Activated CD4-positive, alpha-beta T cell treated with anti-CD3 and anti-CD28 coated beads, Interleukin-10, Interleukin-2, amounts not matched to agents 100 ng/mL and 50 ng/mL, durations not matched to agents 16 hours and 8 hours (primary cell): ENCODE measurements around the gene CANT1.
"Not testable (repeated sequence)": the region's sequence is repeated elsewhere in the genome, so short reads cannot be mapped to it uniquely, and the experiment has no call there.

Source experiments
- DNase-seq: peaks from one replicate; pipeline ENCODE4 v3.0.0-alpha.2; 2020

CANT1 gene

DNA sequence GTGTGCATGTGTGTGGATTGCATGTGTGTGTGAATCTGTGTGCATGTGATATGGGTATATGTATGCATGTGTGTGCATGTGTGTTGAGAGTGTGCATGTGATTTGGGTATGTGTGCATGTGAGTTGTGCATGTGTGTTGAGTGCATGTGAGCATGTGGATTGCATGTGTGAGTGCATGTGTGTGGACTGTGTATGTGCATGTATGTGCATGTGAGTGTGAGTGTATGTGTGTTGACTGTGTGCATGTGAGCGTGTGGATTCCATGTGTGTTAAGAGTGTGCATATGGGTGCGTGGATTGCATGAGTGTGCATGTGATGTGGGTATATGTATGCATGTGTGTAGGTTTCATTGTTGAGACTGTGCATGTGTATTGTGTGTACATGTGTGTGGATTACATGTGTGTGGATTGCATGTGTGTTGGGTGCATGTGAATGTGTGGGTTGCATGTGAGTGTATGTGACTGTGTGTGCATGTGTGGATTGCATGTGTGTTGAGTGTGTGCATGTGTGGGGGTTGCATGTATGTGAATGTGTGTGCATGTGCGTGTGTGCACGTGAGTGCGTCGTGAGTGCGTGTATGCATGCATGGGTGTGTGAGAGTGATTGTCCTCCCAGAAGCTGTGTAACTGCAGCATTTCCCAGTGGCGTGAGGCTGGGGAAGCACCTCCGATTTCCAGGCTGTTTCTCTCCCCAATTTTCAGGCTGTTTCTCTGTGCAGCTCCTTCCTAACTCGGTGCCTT is 33.8 kb upstream of the CANT1 start:
- no peak for DNase-seq

DNA sequence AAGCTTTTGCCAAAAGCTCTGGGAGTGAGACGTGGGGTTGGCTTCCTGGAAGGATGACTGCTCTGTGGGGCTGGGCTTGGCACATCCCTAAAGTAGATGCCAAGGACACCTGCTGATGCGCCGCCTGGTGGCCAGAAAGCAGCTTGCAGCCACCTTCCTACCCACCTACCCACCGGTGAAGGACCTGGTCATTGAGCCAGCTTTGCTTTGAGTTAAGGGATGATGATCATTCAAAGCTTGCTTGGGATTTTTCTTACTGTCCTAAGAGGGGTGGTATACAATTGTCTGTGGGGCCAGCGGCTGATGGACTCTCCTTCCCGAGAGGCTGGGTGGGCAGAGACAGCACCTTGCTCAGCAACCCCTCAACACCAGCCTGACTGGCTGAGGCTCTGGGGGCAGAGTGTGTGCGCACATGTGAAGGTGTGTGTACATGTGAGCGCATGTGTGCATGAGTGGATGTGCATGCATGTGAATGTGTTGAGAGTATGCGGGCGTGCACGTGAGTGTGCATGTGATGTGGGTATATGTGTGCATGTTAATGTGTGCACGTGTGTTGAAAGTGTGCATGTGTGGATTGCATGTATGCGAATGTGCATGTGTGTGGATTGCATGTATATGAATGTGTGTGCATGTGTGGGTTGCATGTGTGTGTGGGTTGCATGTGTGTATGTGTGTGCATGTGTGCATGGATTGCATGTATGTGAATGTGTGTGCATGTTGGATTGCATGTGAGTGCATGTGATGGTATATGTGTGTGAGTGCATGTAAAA is 33.0 kb upstream of the CANT1 start:
- DNase-seq = peak; percentile 40

DNA sequence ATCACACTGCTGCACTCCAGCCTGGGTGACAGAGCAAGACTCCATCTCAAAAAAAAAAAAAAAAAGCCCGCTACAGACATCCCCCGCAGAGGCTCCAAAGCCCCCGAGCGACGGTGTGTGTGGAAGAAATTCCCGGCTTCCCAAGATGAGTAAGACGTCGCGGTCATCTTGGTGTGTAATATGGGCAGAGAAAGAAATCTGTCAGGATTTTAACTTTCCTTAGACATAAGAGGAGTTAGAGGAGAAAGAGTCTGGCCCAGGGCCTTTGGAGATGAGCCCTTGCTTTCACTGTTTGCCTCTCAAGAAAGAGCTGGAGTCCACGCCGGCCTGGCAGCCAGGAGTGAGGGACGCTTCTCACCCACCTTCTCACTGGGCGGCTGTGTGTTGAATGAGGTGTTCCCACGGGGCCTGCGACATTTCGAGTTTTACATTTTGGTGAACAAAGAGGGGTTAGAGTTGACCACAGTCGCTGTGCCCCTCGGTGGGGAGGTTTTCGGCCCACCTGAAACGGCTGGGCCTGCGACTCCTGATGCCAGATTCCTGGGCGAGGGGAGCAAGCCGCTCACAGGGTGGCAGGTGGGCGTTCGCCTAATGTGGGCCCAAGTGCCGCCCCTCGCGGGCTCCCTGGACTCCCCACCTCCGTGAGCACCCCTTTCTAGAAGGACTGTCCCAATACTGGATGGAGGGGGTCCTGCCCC is 32.3 kb upstream of the CANT1 start:
- no peak for DNase-seq

DNA sequence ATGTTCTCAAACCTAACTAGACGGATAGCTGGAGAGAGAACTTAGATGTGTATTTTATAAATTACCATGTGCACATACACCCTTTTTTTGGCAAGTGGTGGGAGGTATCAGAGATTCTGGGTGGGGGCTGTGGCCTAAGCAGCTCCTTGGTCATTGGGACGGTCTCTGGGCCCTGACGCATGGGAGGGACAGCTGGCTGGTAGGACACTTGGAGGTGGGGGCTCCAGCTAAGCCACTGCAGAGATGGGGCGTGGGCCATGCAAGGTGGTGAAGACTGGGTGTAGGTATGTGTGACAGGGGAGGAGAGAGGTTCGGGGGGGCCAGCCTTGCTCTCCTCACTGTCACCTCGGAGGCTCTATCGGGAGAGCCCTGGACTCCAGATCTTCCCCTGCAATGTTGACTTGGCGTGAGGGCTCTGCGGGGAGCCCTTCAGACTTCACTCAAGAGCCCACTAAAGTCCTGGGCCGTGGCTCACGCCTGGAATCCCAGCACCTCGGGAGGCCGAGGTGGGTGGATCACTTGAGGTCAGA is 31.5 kb upstream of the CANT1 start:
- DNase-seq = no peak

DNA sequence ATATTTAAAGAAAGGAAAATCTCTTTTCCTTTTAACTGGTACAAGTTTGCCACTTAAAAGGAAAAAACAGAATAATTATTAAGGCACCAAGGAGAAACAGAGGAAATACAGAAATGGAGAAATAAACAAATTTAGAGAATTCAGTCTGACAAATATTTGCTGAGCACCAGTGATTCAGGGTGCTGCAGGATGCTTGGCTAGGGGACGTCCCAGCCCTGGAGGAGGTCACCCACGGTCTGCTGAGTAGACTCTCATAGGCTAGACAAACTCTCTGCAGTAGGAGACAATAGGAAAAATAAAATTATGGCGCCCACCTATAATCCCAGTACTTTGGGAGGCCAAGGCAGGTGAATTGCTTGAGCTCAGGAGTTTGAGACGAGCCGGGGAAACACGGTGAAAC is 30.3 kb upstream of the CANT1 start:
- DNase-seq = no peak

DNA sequence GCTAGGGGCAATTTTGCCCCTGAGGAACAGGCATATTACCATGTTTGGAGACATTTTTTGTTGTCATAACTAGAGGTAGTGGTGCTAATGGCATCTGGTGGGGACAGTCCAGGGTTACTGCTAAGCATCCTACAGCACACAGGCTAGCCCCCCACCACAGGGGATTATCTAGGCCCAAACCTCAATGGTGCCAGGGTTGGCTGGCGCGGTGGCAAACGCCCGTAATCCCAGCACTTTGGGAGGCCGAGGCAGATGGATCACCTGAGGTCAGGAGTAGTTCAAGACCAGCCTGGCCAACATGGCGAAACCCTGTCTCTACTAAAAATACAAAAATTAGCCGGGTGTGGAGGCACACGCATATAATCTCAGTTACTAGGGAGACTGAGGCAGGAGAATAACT is 29.6 kb upstream of the CANT1 start:
- DNase-seq = no peak

DNA sequence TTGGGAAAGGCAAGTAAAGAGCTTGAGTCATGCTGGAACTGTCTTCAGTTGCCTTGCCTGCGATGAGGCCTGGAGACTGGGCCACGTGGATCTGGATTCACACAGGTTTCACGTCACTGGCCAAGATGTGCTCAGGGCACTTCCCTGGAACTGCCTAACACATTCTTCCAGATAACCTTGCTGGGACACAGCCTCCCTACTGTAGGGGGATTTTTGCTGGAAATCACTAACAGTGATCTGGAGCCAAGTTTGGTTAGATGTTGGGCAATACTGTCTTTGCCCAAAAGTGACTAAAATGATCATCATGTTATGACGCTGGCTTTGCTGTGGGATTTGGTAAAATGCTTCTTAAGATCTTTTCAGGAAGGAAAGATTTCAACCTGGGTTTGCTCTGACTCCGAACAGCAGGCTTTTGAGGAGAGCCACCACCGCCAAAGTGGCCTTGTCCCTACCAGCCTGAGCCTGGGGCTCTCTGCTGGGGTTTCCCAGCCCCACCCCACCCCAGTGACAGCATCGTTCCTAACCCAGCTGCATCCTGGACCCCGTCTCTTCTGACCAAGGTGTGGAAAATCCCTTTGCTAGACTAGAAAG is 29.1 kb upstream of the CANT1 start:
- DNase-seq = peak; percentile 8

DNA sequence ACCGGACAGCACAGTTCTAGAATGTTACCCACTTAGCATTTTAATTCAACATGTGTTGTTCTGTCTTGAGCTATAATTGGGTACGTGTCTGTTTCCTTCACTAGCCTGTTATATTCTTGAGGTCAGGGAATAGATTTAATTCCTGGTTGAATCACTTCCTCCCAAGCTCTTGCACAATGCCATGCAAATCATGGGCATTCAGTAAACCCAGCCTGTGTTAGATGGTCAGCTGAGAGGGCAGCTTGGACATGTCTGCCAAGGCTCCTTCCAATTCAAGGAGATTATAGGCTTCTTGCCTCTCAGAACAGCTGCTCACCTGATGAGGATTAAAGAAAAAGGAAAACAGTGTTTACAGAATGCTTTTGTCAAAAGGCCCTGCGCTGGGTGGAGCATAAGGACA is 27.0 kb upstream of the CANT1 start:
- no peak for DNase-seq

DNA sequence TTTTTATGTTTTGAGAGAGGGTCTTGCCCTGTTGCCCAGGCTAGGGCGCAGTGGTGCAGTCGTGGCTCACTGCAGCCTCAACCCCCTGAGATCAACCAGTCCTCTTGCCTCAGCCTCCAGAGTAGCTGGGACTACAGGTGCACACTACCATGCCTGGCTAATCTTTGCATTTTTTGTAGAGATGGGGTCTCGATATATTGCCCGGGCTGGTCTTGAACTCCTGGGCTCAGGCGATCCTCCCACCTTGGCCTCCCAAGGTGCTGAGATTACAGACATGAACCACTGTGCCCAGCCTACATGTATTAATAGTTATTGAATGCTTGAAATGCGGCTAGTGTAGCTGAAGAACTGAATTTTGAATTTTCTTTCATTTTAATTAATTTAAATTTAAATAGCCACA is 26.6 kb upstream of the CANT1 start:
- no peak for DNase-seq

DNA sequence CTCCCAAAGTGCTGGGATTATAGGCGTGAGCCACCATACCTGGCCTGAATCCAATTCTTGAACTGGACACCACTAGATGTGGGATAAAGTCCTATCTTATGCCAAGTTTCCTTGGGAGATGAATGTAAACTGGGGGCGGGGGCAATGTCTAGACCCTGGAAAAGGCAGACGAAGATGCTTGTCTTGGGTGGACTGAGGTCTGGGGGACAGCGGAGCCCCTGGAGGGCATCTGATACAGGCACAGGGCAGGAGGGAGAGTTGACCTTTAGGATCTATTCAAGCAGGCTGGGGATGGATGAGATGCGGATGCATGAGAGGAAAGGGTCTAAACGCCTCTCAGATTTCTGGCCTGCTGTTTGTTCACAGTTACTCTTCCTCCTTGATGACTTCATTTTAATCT is 26.1 kb upstream of the CANT1 start:
- no peak for DNase-seq

DNA sequence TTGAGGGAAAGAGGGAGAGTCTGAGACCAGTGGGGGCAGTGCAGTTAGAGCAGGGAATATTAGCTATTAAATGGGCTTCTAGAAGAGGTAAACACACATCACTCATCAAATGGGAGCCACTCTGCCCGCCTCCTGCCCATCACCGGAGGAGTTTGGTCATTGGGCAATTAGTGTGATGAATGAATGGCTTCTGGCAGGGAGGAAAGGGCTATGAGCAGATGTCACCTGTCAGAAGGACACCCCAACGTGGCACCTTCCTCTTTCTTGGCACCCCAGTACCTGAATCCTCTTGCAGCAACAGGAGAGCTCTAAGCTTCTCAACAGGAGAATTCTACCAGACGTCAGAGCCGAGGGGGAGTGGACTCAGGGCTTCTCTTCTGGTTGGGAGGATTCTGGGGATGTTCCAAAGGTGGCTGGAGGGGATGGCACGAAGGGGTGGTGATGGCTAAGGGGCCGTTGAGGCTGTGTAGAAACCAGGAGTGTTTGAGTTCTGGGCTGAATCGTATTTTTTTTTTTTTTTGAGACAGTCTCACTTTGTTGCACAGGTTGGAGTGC is 25.4 kb upstream of the CANT1 start:
- no peak for DNase-seq

DNA sequence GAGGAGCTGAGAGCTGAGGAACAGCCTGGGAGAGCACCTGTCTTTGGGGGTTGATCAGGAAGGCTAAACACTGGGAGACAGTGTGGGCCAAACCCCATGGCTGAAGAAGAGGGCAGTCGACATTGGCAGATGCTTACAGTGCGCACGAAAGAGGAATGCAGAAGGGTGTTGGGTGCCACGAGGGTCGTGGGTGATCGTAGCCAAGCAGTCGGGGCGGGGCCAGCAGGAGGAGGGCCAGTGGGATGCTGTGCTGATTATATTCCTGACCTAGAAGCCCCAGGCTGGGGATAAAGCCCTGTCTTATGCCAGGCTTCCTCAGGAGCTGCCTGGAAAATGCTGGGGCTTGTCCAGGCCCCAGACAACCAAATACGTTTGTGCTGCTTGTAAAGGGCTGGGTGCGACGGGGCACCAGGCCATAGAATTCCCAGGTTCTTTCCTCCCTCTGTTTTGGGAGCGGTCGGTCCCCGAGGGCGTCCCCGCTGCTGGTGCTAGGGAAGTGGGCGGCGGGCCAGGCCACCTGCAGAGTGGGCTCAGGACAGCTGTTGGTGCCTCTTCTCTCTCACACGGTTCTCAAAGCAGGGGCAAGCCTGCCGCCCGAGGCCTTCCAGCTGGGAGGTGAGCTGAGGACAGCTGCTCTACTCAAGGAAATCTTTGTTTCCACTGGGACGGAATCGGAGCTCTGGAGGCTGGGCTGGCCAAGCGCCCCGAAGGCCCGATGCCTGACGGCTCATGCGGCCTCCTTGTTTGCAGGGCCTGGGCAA is 24.4 kb upstream of the CANT1 start:
- DNase-seq = no peak

DNA sequence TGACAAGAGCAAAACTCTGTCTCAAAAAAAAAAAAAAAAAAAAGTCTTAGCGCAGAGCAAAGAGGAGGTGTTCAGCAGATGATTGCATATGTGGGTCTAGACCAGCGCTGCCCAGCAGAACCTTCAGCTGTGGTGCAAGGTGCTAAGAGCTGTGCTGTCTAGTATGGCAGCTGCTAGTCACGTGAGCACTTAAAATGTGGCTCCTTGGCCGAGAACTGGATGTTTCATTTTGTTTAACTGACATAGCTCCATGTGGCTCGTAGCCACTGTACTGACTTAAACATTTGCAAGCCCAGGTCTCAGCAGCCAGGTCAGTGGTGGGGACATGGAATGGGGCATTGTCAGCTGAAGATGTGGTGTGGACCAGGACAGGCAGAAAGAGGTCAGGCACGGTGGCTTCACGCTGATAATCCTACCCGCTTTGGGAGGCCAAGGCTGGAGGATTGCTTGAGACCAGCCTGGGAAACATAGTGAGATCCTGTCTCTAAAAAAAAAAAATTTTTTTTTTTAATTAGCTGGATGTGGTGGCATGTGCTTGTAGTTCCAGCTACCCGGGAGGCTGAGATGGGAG is 23.6 kb upstream of the CANT1 start:
- no peak for DNase-seq

DNA sequence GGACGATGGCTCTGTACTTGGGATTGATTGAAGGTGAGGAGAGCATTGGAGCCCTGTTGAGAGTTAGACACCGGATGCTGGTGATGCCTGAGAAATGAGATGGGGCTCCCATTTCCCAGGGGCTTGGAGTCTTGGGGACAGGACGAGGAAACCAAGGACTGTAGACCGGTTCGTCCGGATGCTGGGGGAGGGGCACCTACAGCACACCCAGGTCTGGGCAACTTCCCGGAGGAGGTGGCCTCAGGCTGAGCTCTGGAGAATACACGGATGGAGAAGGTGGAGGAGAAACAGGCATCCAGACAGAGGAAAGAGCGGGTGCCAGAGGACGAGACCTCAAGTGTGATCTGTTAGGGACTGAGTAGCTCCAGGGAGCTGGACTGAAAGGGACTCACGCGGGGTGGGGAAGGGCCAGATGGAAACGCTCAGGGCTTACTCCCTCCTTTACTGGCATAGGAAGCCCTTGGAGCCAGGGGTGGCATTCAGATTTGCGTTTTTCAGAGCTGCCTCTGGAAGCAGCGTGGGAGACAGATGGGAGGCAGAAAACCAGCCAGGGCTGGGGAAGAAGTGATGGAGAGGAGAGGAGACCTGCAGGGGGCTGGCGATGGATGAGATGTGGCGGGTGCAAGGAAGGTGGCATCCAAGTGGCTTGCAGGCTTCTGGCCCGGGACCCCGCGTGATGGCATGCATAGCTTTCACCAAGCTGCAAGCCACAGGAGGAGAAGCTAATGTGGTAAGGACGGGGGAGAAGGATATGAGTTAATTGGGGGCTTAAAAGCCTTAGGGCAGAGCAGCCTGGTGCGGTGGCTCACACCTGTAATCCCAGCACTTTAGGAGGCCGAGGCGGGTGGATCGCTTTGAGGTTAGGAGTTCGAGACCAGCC is 22.7 kb upstream of the CANT1 start:
- DNase-seq = no peak

DNA sequence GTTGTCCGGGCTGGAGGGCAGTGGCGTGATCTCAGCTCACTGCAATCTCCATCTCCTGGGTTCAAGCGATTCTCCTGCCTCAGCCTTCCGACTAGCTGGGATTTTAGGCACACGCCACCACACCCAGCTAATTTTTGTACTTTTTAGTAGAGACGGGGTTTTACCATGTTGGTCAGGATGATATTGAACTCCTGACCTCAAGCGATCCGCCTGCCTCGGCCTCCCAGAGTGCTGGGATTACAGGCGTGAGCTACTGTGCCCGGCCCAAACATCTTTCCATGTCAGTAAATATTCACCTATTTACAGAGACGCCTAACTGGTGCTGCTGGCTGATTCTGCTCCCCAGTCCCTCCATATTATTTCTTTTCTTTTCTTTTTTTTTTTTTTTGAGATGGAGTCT is 21.1 kb upstream of the CANT1 start:
- DNase-seq = not testable (repeated sequence)

DNA sequence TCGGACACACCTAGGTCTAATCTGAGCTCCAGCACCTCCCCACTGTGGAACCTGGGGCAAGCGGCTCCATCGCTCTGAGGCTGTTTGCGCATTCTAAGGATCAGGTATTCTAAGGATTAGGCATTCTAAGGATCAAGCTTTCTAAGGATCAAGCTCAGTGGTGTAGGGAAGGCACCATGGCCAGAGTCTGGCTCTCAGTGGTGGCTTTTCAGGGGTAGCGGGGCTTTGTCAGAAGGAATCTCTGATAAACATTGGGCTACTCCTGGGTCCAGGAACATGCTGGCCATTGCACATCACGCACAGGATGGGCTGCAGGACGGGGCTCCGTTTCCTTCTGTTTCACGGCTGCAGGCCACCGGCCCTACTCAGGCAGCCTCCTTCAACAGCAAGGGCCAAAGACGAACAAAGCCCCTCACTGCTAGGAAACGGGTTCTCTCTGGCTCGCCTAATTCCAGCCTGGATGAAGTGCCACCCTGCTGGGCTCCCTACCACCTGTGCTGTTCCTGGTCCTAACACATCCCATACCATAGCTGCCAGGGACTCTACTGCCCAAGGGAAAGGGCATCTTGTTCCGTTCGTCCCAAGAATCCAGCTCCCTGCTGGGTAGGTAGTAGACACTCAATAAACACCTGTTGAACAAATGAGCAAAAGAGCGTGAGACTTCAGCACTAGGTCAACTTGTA is 19.9 kb upstream of the CANT1 start:
- no peak for DNase-seq

DNA sequence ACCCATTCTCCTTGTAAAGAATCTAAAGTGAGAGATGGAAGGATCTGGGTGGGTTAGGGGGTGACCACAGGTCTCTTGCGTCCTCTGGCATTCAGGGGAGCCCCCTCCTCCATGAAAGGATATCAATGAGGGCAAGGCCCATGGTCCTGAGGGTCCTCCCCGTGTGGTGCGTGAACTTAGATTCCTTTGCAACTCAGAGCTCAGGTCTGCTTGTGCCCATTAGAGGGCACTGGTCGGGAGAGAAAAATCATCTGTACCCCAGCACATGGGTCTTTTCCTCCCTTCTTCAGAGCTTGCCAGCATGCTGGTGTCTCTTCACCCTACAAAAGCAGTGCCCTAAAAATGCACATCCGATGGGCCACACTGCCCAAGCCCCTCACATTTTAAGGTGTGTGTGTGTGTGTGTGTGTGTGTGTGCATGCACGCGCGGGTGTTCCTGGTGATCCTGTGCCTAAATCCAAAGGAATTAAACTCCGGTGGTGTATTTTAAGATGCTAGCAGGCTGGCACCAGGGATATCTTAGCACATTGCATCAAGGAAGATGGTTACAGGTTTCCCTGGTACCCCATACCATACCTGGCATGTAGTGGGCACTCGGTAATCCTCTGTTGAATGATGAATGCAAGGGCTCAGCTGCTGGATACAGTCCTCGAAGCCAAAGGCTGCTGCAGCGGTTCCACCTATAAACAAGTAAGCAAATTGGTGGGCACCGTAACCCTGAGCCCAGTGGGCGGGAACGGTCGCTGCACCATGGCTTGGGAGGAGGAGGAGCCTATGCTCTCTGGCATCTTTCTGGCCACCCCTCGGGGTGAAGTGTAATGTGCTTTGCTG is 19.1 kb upstream of the CANT1 start:
- no peak for DNase-seq

DNA sequence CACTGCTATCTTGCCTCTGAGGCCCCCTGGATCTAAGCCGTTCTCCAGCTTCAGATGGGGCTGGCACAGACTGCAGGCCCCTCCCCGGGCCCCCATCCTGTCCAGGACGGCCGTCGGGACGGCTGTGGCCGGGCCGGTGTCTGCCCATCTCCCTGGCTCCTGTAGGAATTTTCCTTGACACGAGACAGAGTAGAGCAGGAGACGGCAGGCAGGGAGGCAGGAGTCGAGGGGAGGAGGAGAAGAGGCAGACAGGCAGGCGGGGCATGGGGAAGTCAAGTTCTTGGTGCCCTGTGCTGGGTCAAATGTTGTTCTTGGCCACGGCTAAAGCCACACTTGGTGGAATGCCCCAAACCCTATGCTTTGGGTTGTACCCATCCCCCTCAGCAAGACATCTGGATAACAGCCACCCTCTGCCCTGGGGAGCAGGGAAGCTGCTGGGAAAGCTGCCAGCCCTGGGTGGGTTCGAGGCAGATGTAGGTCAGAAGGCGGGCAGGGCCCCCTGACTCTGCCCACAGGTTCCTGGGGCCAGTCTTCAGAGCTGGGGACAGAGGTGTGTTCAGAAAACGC is 18.4 kb upstream of the CANT1 start:
- no peak for DNase-seq
